Osteocyte (in vitro differentiated cells): ENCODE results near the gene PHACTR2. TPM values are rescaled to one million over a fixed set of nuclear protein-coding genes. Genes with fewer than 3 reads are reported as not detected.
A peak's percentile ranks its signal among the peaks of the same experiment; 100 is the strongest.
"Not testable (repeated sequence)": the region's sequence is repeated elsewhere in the genome, so short reads cannot be mapped to it uniquely, and the experiment has no call there.

Source experiments
- DNase-seq: peaks from one replicate; pipeline ENCODE4 v3.0.0; 2021; ENCODE audit warnings: mixed read lengths; ENCODE audit not compliant: unreplicated experiment; ENCODE audit errors: extremely low spot score
- H3K27ac Mint-ChIP-seq: one replicate; pipeline ENCODE4 v1.8.0; 2021; ENCODE audit warnings: mild to moderate bottlenecking, mixed read lengths; ENCODE audit not compliant: unreplicated experiment
- H3K27me3 Mint-ChIP-seq: one replicate; pipeline ENCODE4 v1.8.0; 2021; ENCODE audit warnings: mixed read lengths; ENCODE audit not compliant: unreplicated experiment
- H3K36me3 Mint-ChIP-seq: one replicate; pipeline ENCODE4 v1.8.0; 2021; ENCODE audit warnings: mixed read lengths; ENCODE audit not compliant: unreplicated experiment
- H3K4me1 Mint-ChIP-seq: one replicate; pipeline ENCODE4 v1.8.0; 2021; ENCODE audit warnings: mixed read lengths; ENCODE audit not compliant: unreplicated experiment
- H3K4me3 Mint-ChIP-seq: one replicate; pipeline ENCODE4 v1.8.0; 2021; ENCODE audit warnings: mild to moderate bottlenecking, moderate library complexity, mixed read lengths; ENCODE audit not compliant: unreplicated experiment
- H3K9me3 Mint-ChIP-seq: one replicate; pipeline ENCODE4 v1.8.0; 2021; ENCODE audit warnings: mixed read lengths; ENCODE audit not compliant: unreplicated experiment
- CTCF ChIP-seq: fragments of 200-600 bp; sonication (generic); IDR thresholded peaks from 2 replicates; pipeline ENCODE4 v1.5.0; 2021; ENCODE audit warnings: antibody characterized with exemption, mild to moderate bottlenecking, moderate library complexity
- total RNA-seq: library from RNA; stranded (reverse); gene quantifications from 2 replicates; pipeline ENCODE4 v1.2.1, GENCODE V29; 2021

The PHACTR2 gene
- total RNA-seq, 1 donor from 2014 or later: 312 TPM

- Mint-ChIP-seq H3K36me3 (peaks cover 5% of the 10 kb centered on the region), H3K27ac (no peak overlapping the region), H3K4me3 (no peak overlapping the region), H3K9me3 (peaks cover 7% of the 10 kb centered on the region), H3K27me3 (no peaks in the 10 kb centered on the region), H3K4me1 (peaks cover 5% of the 10 kb centered on the region)
- TF ChIP-seq CTCF: no peak
- DNase-seq: no peak
Observed at GRCh38 chr6:143637691-143638090, 40.1 kb upstream of the PHACTR2 start.

GRCh38 chr6:143642403-143642802 lies 35.4 kb upstream of the PHACTR2 start:
- Mint-ChIP-seq H3K27me3 (no peaks in the 10 kb centered on the region), H3K27ac (no peak overlapping the region), H3K4me1 (peaks cover 16% of the 10 kb centered on the region), H3K36me3 (peaks cover 3% of the 10 kb centered on the region), H3K9me3 (no peaks in the 10 kb centered on the region), H3K4me3 (no peak overlapping the region)
- no peak for TF ChIP-seq CTCF
- DNase-seq: no peak

GRCh38 chr6:143647191-143647590 lies 30.6 kb upstream of the PHACTR2 start:
- Mint-ChIP-seq H3K9me3 (no peaks in the 10 kb centered on the region), H3K36me3 (peaks cover 2% of the 10 kb centered on the region), H3K4me3 (no peak overlapping the region), H3K27ac (peak overlapping the region; percentile 5), H3K4me1 (peaks cover 18% of the 10 kb centered on the region), H3K27me3 (no peaks in the 10 kb centered on the region)
- no peak for DNase-seq
- no peak for TF ChIP-seq CTCF

- Mint-ChIP-seq H3K9me3 (no peaks in the 10 kb centered on the region), H3K36me3 (peaks cover 2% of the 10 kb centered on the region), H3K4me3 (no peak overlapping the region), H3K27ac (no peak overlapping the region), H3K4me1 (peaks cover 18% of the 10 kb centered on the region), H3K27me3 (no peaks in the 10 kb centered on the region)
- DNase-seq: no peak
- TF ChIP-seq CTCF: no peak
Observed at GRCh38 chr6:143647732-143648131, 30.0 kb upstream of the PHACTR2 start.

GRCh38 chr6:143649319-143649718 lies 28.4 kb upstream of the PHACTR2 start:
- peaks cover 18% of the 10 kb centered on the region for H3K4me1 Mint-ChIP-seq
- not testable (repeated sequence) for H3K9me3 Mint-ChIP-seq, H3K36me3 Mint-ChIP-seq, H3K27me3 Mint-ChIP-seq, H3K4me3 Mint-ChIP-seq, H3K27ac Mint-ChIP-seq, DNase-seq

- H3K27me3 Mint-ChIP-seq, DNase-seq, H3K27ac Mint-ChIP-seq, H3K36me3 Mint-ChIP-seq, H3K4me3 Mint-ChIP-seq, H3K9me3 Mint-ChIP-seq: not testable (repeated sequence)
- peaks cover 12% of the 10 kb centered on the region for H3K4me1 Mint-ChIP-seq
Observed at GRCh38 chr6:143651328-143651727, 26.4 kb upstream of the PHACTR2 start.
